ENCODE results near the gene CRB2. TPM values are rescaled to one million over a fixed set of nuclear protein-coding genes. Genes with fewer than 3 reads are reported as not detected.

CRB2 gene
- total and polyA plus RNA-seq, 2 of the 4 experiments (the other 2 are of a cell fraction) = not detected

DNA sequence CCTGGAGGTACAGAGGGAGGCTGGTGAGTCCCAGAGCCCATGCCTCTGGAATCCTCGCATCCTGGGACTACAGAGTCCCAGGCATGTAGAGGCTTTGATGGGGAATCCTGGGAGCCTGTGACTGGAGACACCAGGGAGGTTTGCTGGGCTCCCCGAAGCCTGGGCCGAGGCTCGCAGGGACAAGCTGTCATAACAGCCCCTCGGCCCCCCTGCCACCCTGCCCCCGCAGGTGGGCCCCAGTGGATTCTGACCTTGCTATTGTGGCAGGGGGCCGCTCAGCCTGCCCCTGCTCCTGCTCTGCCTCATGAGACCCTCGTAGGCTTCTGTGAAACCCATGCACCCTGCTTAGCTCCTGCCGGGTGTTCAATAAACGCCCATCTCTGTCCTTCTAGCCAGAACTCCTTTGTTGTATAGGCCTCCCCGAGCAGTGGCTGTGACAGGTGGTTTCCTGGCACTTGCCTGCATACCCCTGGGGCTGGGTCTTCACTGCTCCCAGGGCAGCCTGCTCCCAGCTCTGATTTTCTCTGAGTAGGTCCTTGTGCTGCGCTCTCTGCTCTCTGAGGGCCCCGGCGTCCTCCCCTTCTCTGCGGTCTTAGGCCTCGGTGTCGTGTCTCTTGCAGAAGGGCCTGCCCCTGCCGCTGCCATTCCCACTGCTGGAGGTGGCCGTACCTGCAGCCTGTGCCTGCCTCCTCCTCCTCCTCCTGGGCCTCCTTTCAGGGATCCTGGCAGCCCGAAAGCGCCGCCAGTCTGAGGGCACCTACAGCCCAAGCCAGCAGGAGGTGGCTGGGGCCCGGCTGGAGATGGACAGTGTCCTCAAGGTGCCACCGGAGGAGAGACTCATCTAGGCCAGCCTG, 20.4 kb downstream of the CRB2 start:
- in situ Hi-C loops (cut with MboI; ENCODE audit: low sequenced_read_pairs) = no loop called here
- ATAC-seq (ENCODE audit: low read depth) (no peak), DNase-seq (no peak)
- H3K4me2 ChIP-seq (ENCODE audit: low read depth, low read length) = no peak overlapping the region
- no peak overlapping the region for H3K9ac ChIP-seq (ENCODE audit: low read depth, low read length)
- dilution Hi-C loops (cut with HindIII; ENCODE audit: low sequenced_read_pairs, unreplicated experiment) = no loop called here
- no peak overlapping the region for H2BK20ac ChIP-seq (ENCODE audit: low read depth, low read length)
- H3K9me3 ChIP-seq (ENCODE audit: control insufficient read depth, insufficient read depth, low read length) = no peaks in the 10 kb centered on the region
- no peaks in the 10 kb centered on the region for H4K20me1 ChIP-seq (ENCODE audit: insufficient read depth, low read length)
- H3K4me3 ChIP-seq (ENCODE audit: insufficient read depth, low read depth, low read length) = no peak overlapping the region
- no peak overlapping the region for H4K8ac ChIP-seq (ENCODE audit: low read depth in 2 of 2, low read length in 2 of 2)
- intact Hi-C loops (cut with micrococcal nuclease) = no loop called here
- no peak overlapping the region for H3K4ac ChIP-seq (ENCODE audit: low read depth, low read length)
- H3K14ac ChIP-seq (replicated peaks; ENCODE audit: low read depth, low read length) = no peak overlapping the region
- no peak overlapping the region for H3K18ac ChIP-seq (ENCODE audit: low read depth, low read length)
- H3K56ac ChIP-seq (ENCODE audit: extremely low read depth, insufficient read depth, low read length) = no peak overlapping the region
- H2BK5ac ChIP-seq (ENCODE audit: low read depth, low read length, poor library complexity, severe bottlenecking) = no peak overlapping the region
- H3K27me3 ChIP-seq (ENCODE audit: control insufficient read depth, insufficient read depth, low read length) = peaks cover 47% of the 10 kb centered on the region
- no peak overlapping the region for H3K23ac ChIP-seq (ENCODE audit: low read depth, low read length)
- no peaks in the 10 kb centered on the region for H3K36me3 ChIP-seq (ENCODE audit: control insufficient read depth, insufficient read depth, low read length)
- no peak overlapping the region for H4K91ac ChIP-seq (ENCODE audit: insufficient read depth, low read depth, low read length)
- no TSS peak for BruUV-seq (replicated peaks)
- H2BK120ac ChIP-seq (ENCODE audit: low read depth, low read length) = no peak overlapping the region
- no peak overlapping the region for H2AK5ac ChIP-seq (ENCODE audit: low read depth, low read length)
- no peaks in the 10 kb centered on the region for H3K9me1 ChIP-seq (ENCODE audit: insufficient read depth, low read length)
- peak overlapping the region; percentile 43 for H2AFZ ChIP-seq (replicated peaks; ENCODE audit: low read length, poor library complexity)
- no peak for TF ChIP-seq MXI1 (IDR thresholded peaks at IDR 0.05; ENCODE audit: borderline replicate concordance, low read depth, low read length)
- TF ChIP-seq RFX5 (IDR thresholded peaks at IDR 0.05; ENCODE audit: low read depth, low read length) = no peak
- TF ChIP-seq NFE2L2 (IDR thresholded peaks at IDR 0.05; ENCODE audit: low read depth, low read length) = no peak
- TF ChIP-seq RAD21 (IDR thresholded peaks at IDR 0.05; ENCODE audit: low read length) = no peak
- no peak for TF ChIP-seq BHLHE40 (IDR thresholded peaks at IDR 0.05; ENCODE audit: low read depth, low read length)
- no peak for TF ChIP-seq MAFK (IDR thresholded peaks at IDR 0.05; ENCODE audit: low read depth, low read length)
- H3K27ac ChIP-seq (ENCODE audit: insufficient read depth, low read length) = no peak overlapping the region
- H3K79me1 ChIP-seq (ENCODE audit: low read depth in 1 of 2, low read length in 2 of 2) = no peaks in the 10 kb centered on the region
- H4K5ac ChIP-seq (ENCODE audit: low read depth, low read length) = no peak overlapping the region
- POLR2A ChIA-PET (ENCODE audit: unreplicated experiment) = interaction anchor here (0.5 kb wide), 1 partner anchor 236 kb away, joined by 3 read pairs; no protein-coding TSS in a partner anchor
- no peak overlapping the region for H2BK15ac ChIP-seq (ENCODE audit: low read depth, low read length)
- CTCF ChIA-PET = no interaction called here
- no peaks in the 10 kb centered on the region for H3K4me1 ChIP-seq (ENCODE audit: control insufficient read depth, insufficient read depth, low read length)
- 51% methylated on average over 4 of the region's 24 CpGs; no CpG with 5 or more reads in 1 of the 2 experiments for WGBS, 2 experiments (ENCODE audit: extremely low coverage in 2 of 2, insufficient read length in 1 of 2)
- H2AK9ac ChIP-seq (replicated peaks; ENCODE audit: low read depth, low read length, poor library complexity) = no peak overlapping the region

Measured in IMR-90 (cell line).